Esophagus squamous epithelium (tissue), 5 donors: ENCODE data around the gene PSME3IP1. TPM values are rescaled to one million over a fixed set of nuclear protein-coding genes. Genes with fewer than 3 reads are reported as not detected.
A peak's percentile ranks its signal among the peaks of the same experiment; 100 is the strongest.

Source experiments
- DNase-seq: peaks from one replicate; lab custom pipeline; 2025; lab: John Stamatoyannopoulos, UW
- H3K27ac ChIP-seq, 4 donors: fragments of 200-600 bp; sonication (generic); one replicate each; pipeline ENCODE4 v1.5.1; 2016 to 2019; ENCODE audit warnings: mild to moderate bottlenecking in 1 of 4
- H3K27me3 ChIP-seq, 4 donors: fragments of 200-600 bp; sonication (generic); 1 replicate in 3 of 4; 2 replicates in 1 of 4; pipeline versions ENCODE4 v1.5.1 to v1.6.0; 2017 to 2021; ENCODE audit warnings: antibody characterized with exemption in 1 of 4
- H3K36me3 ChIP-seq, 3 donors: fragments of 200-600 bp; sonication (generic); one replicate each; pipeline ENCODE4 v1.5.1; 2016 to 2019
- H3K4me1 ChIP-seq, 3 donors: fragments of 200-600 bp; sonication (generic); one replicate each; pipeline ENCODE4 v1.5.1; 2017 to 2019
- H3K4me3 ChIP-seq, 4 donors: fragments of 200-600 bp; sonication (generic); 1 replicate in 3 of 4; 2 replicates in 1 of 4; pipeline ENCODE4 v1.5.1; 2016 to 2019; ENCODE audit warnings: mild to moderate bottlenecking in 2 of 4, moderate library complexity in 1 of 4
- H3K9me3 ChIP-seq, 3 donors: fragments of 200-600 bp; sonication (generic); one replicate each; pipeline ENCODE4 v1.5.1; 2016 to 2019
- CTCF ChIP-seq, 6 experiments: fragments of 450-650 bp in 4 of 6; fragments of 200-600 bp in 2 of 6; sonication (generic) in 2 of 6; IDR thresholded peaks; one replicate each; pipeline ENCODE4 v1.5.1; 2016 to 2019; ENCODE audit warnings: antibody characterized with exemption in 6 of 6, mild to moderate bottlenecking in 4 of 6, moderate library complexity in 4 of 6
- POLR2A ChIP-seq, 4 donors: fragments of 450-650 bp; IDR thresholded peaks; one replicate each; pipeline ENCODE4 v1.6.1; 2017; ENCODE audit warnings: antibody characterized with exemption in 4 of 4, mild to moderate bottlenecking in 4 of 4, moderate library complexity in 3 of 4
- WGBS, 2 donors: methylation state at CpG; one replicate each; pipeline ENCODE4 v1.1.5; 2018; 5-methylcytosine and 5-hydroxymethylcytosine counted together
- intact Hi-C: fragments of 100-400 bp; cut with DNase I; formaldehyde crosslinking; loops from one replicate; pipeline ENCODE4 v1.15.0; 2022
- total RNA-seq, 4 donors: library from RNA; depleted of rRNA; stranded (reverse); fragments of >200 nt; gene quantifications; one replicate each; pipeline ENCODE4 v1.1.0, GENCODE V29; 2016
- donor health status: DM: yes; HTN: yes; CAD: no.

Gene PSME3IP1
- total RNA-seq, 4 donors from 2014 or later = 40.7 to 65.6 (median 51.3) TPM

DNA sequence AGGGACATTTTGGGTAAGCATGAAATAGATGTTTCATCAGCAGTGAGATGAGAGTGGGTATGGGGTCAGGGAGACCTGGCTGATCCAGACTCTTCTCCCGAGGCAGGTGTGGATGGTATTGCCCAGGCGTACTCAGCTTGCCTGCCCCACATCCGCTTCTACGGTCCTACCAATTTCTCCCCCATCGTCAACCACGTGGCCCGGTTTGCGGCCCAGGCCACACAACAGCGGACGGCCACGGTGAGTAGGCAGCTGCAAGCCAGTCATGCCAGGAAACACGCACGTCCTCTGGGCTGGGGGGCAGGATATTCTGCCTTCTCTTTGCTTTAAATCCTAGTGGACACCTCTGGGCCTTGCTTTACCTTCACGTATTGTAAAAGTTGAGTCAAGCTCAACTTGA lies 48.8 kb downstream of the PSME3IP1 start:
- Histone ChIP-seq H3K27ac (peak overlapping the region in 1 of 4 donors; percentile 14), H3K4me3 (no peak overlapping the region), H3K27me3 (no peaks in the 10 kb centered on the region), H3K36me3 (peaks cover 0 to 21% (median 0%) of the 10 kb centered on the region in 3 donors), H3K4me1 (peaks cover 8 to 53% (median 23%) of the 10 kb centered on the region in 3 donors), H3K9me3 (no peaks in the 10 kb centered on the region)
- intact Hi-C loops = no loop called here
- 71 to 74% methylated on average over 12 to 14 of the region's 14 CpGs for WGBS, 2 donors
- DNase-seq = no peak
- TF ChIP-seq CTCF (IDR thresholded peaks at IDR 0.05) (no peak), POLR2A (IDR thresholded peaks at IDR 0.05) (no peak)

DNA sequence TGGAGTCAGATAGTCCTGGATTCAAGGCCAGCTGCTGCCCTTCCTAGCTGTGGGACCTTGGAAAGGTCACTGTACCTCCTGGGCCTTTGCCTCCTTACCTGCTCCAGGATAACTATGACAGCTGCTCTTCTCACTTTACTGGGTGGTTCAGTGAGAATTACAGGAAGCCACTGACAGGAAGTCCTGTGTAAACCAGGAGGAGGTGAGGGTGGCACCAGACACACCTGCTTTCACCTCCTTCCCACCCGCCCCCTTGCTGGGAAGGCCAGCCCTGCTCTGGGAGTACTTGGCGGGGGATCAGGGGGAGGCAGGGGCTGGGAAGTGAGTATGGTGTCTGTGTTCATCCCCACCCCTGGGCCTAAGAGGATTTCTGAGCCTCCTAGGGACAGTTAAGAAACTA lies 50.9 kb downstream of the PSME3IP1 start:
- H3K4me1 ChIP-seq = peaks cover 3 to 36% (median 5%) of the 10 kb centered on the region in 3 donors
- peak overlapping the region in 2 of 4 donors; percentile 6 to 14 for H3K27ac ChIP-seq
- WGBS, 2 donors = 72% methylated on average over 2 of the region's 2 CpGs; no CpG with 5 or more reads in 1 of the 2 donors
- no peak overlapping the region for H3K4me3 ChIP-seq
- H3K27me3 ChIP-seq = no peaks in the 10 kb centered on the region
- intact Hi-C loops = no loop called here
- no peaks in the 10 kb centered on the region for H3K9me3 ChIP-seq
- peaks cover 0 to 21% (median 0%) of the 10 kb centered on the region in 3 donors for H3K36me3 ChIP-seq
- DNase-seq = no peak
- TF ChIP-seq CTCF (IDR thresholded peaks at IDR 0.05) = no peak
- no peak for TF ChIP-seq POLR2A (IDR thresholded peaks at IDR 0.05)

GRCh38 chr16:57133886-57134285 lies 52.0 kb downstream of the PSME3IP1 start:
- DNase-seq = no peak
- Histone ChIP-seq H3K27ac (peak overlapping the region in 1 of 4 donors; percentile 10), H3K4me1 (peaks cover 0 to 30% (median 5%) of the 10 kb centered on the region in 3 donors), H3K36me3 (peaks cover 0 to 24% (median 0%) of the 10 kb centered on the region in 3 donors), H3K4me3 (no peak overlapping the region), H3K27me3 (no peaks in the 10 kb centered on the region), H3K9me3 (no peaks in the 10 kb centered on the region)
- intact Hi-C loops = no loop called here
- TF ChIP-seq POLR2A (IDR thresholded peaks at IDR 0.05) (no peak), CTCF (IDR thresholded peaks at IDR 0.05) (no peak)
- WGBS, 2 donors = 77% methylated on average over 4 of the region's 10 CpGs; no CpG with 5 or more reads in 1 of the 2 donors

GRCh38 chr16:57133031-57133430 lies 52.8 kb downstream of the PSME3IP1 start:
- 0% methylated on average over 1 of the region's 4 CpGs; no CpG with 5 or more reads in 1 of the 2 donors for WGBS, 2 donors
- no peak overlapping the region for H3K27ac ChIP-seq
- no peaks in the 10 kb centered on the region for H3K27me3 ChIP-seq
- peaks cover 0 to 30% (median 0%) of the 10 kb centered on the region in 3 donors for H3K36me3 ChIP-seq
- H3K9me3 ChIP-seq = no peaks in the 10 kb centered on the region
- TF ChIP-seq CTCF (IDR thresholded peaks at IDR 0.05) (no peak), POLR2A (IDR thresholded peaks at IDR 0.05) (no peak)
- intact Hi-C loops = no loop called here
- DNase-seq = no peak
- H3K4me3 ChIP-seq = no peak overlapping the region
- peaks cover 0 to 30% (median 5%) of the 10 kb centered on the region in 3 donors for H3K4me1 ChIP-seq

- H3K9me3 ChIP-seq = no peaks in the 10 kb centered on the region
- no peak for TF ChIP-seq POLR2A (IDR thresholded peaks at IDR 0.05)
- 83% methylated on average over 1 of the region's 1 CpG; no CpG with 5 or more reads in 1 of the 2 donors for WGBS, 2 donors
- H3K4me1 ChIP-seq = peaks cover 0 to 30% (median 5%) of the 10 kb centered on the region in 3 donors
- no peaks in the 10 kb centered on the region for H3K27me3 ChIP-seq
- H3K36me3 ChIP-seq = peaks cover 0 to 30% (median 0%) of the 10 kb centered on the region in 3 donors
- intact Hi-C loops = no loop called here
- no peak overlapping the region for H3K27ac ChIP-seq
- DNase-seq = no peak
- no peak overlapping the region for H3K4me3 ChIP-seq
Observed at GRCh38 chr16:57132470-57132869, 53.4 kb downstream of the PSME3IP1 start.
